Measurements from ENCODE around the gene CDK5RAP1.

GRCh38 chr20:33411242-33411641 lies 9.9 kb upstream of the CDK5RAP1 start:
- TF ChIP-seq POLR2A (IDR thresholded peaks at IDR 0.05) (no peak), CTCF (IDR thresholded peaks at IDR 0.05) (no peak)
